ENCODE data around the gene CRYBB1. TPM values are rescaled to one million over a fixed set of nuclear protein-coding genes. Genes with fewer than 3 reads are reported as not detected.

The CRYBB1 gene
- total and polyA plus RNA-seq, 2 of the 13 experiments (the other 11 are each of a cell fraction or from before 2014, with no cell fraction given) = not detected

DNA sequence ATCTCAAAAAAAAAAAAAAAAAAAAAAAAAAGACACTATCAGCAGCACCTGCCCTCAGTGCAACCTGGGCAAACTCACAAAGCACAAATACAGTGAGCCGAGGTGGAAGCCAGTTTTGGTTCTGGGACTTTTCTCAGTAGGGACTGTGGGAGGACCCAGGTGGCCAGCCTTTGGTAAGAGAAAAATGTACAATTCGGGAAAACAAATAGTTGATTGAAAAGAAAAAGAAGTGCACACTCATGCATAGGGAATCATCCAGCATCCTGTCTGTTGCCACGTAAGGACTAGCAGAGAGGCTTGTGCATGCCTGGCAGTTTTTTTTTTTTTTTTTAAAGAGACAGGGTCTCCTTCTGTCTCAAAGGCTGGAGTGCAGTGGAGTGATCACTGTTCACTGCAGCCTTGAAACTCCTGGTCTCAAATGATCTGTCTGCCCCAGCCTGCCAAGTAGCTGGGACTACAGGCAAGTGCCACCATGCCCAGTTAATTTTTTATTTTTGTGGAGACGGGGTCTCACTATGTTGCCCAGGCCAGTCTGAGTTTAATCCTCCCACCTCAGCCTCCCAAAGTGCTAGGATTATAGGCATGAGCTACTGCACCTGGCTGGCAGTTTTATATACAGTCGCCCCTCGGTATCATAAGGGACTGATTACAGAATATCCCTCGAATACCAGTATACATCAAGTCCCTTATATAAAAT lies 64.6 kb downstream of the CRYBB1 start (continued):
- TF ChIP-seq, protein P1, sequence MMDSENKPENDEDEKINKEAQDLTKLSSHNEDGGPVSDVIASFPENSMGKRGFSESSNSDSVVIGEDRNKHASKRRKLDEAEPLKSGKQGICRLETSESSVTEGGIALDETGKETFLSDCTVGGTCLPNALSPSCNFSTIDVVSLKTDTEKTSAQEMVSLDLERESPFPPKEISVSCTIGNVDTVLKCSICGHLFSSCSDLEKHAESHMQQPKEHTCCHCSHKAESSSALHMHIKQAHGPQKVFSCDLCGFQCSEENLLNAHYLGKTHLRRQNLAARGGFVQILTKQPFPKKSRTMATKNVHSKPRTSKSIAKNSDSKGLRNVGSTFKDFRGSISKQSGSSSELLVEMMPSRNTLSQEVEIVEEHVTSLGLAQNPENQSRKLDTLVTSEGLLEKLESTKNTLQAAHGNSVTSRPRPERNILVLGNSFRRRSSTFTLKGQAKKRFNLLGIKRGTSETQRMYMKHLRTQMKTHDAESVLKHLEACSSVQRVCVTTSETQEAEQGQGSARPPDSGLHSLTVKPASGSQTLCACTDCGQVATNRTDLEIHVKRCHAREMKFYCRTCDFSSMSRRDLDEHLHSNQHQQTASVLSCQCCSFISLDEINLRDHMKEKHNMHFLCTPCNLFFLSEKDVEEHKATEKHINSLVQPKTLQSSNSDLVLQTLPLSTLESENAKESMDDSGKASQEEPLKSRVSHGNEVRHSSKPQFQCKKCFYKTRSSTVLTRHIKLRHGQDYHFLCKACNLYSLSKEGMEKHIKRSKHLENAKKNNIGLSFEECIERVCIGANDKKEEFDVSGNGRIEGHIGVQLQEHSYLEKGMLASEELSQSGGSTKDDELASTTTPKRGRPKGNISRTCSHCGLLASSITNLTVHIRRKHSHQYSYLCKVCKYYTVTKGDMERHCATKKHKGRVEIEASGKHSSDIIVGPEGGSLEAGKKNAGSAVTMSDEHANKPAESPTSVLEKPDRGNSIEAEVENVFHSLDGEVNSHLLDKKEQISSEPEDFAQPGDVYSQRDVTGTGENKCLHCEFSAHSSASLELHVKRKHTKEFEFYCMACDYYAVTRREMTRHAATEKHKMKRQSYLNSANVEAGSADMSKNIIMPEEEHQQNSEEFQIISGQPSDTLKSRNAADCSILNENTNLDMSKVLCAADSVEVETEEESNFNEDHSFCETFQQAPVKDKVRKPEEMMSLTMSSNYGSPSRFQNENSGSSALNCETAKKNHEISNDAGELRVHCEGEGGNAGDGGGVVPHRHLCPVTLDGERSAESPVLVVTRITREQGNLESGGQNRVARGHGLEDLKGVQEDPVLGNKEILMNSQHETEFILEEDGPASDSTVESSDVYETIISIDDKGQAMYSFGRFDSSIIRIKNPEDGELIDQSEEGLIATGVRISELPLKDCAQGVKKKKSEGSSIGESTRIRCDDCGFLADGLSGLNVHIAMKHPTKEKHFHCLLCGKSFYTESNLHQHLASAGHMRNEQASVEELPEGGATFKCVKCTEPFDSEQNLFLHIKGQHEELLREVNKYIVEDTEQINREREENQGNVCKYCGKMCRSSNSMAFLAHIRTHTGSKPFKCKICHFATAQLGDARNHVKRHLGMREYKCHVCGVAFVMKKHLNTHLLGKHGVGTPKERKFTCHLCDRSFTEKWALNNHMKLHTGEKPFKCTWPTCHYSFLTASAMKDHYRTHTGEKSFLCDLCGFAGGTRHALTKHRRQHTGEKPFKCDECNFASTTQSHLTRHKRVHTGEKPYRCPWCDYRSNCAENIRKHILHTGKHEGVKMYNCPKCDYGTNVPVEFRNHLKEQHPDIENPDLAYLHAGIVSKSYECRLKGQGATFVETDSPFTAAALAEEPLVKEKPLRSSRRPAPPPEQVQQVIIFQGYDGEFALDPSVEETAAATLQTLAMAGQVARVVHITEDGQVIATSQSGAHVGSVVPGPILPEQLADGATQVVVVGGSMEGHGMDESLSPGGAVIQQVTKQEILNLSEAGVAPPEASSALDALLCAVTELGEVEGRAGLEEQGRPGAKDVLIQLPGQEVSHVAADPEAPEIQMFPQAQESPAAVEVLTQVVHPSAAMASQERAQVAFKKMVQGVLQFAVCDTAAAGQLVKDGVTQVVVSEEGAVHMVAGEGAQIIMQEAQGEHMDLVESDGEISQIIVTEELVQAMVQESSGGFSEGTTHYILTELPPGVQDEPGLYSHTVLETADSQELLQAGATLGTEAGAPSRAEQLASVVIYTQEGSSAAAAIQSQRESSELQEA (CRISPR knock-in tag; IDR thresholded peaks at IDR 0.05; ENCODE audit: not compliant biosample characterization) = no peak
- TF ChIP-seq, protein P2, sequence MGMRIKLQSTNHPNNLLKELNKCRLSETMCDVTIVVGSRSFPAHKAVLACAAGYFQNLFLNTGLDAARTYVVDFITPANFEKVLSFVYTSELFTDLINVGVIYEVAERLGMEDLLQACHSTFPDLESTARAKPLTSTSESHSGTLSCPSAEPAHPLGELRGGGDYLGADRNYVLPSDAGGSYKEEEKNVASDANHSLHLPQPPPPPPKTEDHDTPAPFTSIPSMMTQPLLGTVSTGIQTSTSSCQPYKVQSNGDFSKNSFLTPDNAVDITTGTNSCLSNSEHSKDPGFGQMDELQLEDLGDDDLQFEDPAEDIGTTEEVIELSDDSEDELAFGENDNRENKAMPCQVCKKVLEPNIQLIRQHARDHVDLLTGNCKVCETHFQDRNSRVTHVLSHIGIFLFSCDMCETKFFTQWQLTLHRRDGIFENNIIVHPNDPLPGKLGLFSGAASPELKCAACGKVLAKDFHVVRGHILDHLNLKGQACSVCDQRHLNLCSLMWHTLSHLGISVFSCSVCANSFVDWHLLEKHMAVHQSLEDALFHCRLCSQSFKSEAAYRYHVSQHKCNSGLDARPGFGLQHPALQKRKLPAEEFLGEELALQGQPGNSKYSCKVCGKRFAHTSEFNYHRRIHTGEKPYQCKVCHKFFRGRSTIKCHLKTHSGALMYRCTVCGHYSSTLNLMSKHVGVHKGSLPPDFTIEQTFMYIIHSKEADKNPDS (CRISPR knock-in tag; IDR thresholded peaks at IDR 0.05) = no peak
- TF ChIP-seq, protein P3, sequence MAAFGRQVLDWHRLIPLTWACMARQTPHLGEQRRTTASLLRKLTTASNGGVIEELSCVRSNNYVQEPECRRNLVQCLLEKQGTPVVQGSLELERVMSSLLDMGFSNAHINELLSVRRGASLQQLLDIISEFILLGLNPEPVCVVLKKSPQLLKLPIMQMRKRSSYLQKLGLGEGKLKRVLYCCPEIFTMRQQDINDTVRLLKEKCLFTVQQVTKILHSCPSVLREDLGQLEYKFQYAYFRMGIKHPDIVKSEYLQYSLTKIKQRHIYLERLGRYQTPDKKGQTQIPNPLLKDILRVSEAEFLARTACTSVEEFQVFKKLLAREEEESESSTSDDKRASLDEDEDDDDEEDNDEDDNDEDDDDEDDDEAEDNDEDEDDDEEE (CRISPR knock-in tag; IDR thresholded peaks at IDR 0.05) = no peak
- TF ChIP-seq, protein P4, sequence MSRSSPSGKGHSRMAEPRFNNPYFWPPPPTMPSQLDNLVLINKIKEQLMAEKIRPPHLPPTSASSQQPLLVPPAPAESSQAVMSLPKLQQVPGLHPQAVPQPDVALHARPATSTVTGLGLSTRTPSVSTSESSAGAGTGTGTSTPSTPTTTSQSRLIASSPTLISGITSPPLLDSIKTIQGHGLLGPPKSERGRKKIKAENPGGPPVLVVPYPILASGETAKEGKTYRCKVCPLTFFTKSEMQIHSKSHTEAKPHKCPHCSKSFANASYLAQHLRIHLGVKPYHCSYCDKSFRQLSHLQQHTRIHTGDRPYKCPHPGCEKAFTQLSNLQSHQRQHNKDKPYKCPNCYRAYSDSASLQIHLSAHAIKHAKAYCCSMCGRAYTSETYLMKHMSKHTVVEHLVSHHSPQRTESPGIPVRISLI (CRISPR knock-in tag; IDR thresholded peaks at IDR 0.05; ENCODE audit: borderline replicate concordance) = peak; percentile 54; the same call in 1 of the 2 replicates
- TF ChIP-seq MATR3 (CRISPR knock-in tag; IDR thresholded peaks at IDR 0.05) (no peak), SKI (IDR thresholded peaks at IDR 0.05; ENCODE audit: partially characterized antibody) (no peak), ZNF839 (CRISPR knock-in tag; IDR thresholded peaks at IDR 0.05; ENCODE audit: borderline replicate concordance) (no peak), PAF1 (CRISPR knock-in tag; IDR thresholded peaks at IDR 0.05) (no peak), ZNF121 (CRISPR knock-in tag; IDR thresholded peaks at IDR 0.05) (peak; percentile 32; the same call in 1 of the 2 replicates), ZNF780A (CRISPR knock-in tag; IDR thresholded peaks at IDR 0.05) (no peak), SIN3A (IDR thresholded peaks at IDR 0.05; ENCODE audit: borderline replicate concordance, low read depth, low read length) (no peak)
